NOMO-1 treated with dmso at 0.1 percent for 144 hours (cell line): Measurements from ENCODE around the gene PLEKHJ1.

Experiments
- DNase-seq: peaks from one replicate; lab custom pipeline; 2025; ENCODE audit not compliant: unreplicated experiment; lab: John Stamatoyannopoulos, UW

PLEKHJ1 gene

DNA sequence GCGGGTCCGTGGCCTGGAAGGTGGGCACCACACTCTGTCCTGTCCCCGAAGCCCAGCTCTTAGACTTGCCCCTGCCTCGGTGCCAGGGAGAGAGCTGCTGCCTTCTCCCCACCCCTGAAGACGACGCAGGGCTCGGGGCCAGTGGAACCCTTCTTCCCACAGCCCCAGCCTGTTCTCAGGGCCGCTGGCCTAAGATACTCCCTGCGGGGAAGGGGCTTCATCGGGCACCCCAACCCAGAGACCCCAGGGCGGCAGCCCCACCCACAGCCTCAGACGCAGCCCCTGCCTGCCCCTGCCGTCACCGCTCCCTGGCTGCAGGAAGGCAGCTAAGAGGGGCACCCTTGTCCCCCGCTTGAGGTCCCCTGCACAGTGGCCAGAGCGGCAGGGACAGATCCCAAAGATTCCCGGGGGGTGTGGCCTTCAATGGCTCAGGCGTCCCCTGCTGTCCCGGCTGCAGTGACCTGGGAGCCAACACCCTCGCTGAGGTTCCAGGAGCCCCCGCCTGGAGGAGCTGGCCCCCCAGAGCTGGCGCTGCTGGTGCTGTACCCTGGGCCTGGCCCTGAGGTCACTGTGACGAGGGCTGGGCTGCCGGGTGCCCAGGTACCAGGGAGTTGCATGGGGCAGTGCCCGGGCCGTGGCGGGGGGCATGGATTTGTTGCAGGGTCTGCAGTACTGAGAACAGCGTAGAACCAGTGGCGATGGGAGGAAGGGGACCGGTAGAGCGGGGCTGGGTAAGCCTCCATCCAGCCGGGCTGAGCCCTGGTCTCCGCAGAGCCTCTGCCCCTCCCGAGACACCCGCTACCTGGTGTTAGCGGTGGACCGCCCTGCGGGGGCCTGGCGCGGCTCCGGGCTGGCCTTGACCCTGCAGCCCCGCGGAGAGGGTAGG is 14.0 kb upstream of the PLEKHJ1 start:
- DNase-seq = no peak

DNA sequence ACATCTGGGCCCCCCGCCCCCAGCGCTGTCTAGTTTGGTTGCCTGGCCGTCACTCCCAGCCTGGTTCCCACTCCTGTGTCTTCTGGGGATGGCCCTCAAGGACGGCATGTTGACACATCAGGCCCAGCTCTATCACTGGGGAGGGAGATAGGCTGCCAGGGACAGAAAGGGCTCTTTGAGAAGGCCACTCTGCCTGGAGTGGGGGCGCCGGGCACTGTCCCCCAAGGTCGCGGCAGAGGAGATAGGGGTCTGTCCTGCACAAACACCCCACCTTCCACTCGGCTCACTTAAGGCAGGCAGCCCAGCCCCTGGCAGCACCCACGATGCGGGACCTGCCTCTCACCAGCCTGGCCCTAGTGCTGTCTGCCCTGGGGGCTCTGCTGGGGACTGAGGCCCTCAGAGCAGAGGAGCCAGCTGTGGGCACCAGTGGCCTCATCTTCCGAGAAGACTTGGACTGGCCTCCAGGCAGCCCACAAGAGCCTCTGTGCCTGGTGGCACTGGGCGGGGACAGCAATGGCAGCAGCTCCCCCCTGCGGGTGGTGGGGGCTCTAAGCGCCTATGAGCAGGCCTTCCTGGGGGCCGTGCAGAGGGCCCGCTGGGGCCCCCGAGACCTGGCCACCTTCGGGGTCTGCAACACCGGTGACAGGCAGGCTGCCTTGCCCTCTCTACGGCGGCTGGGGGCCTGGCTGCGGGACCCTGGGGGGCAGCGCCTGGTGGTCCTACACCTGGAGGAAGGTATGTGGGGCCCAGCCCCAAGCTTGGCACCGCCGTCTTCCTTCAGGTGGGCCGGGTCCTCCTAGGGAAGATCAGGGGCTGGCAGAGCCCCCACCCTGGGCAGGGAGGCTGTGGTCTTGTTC is 13.1 kb upstream of the PLEKHJ1 start, which contains the start of gene AMH:
Gene AMH (plus strand): TSS at position 314 of the 857 bp plus-strand sequence. CDS start 10 bp downstream, at position 324.
- DNase-seq = no peak

DNA sequence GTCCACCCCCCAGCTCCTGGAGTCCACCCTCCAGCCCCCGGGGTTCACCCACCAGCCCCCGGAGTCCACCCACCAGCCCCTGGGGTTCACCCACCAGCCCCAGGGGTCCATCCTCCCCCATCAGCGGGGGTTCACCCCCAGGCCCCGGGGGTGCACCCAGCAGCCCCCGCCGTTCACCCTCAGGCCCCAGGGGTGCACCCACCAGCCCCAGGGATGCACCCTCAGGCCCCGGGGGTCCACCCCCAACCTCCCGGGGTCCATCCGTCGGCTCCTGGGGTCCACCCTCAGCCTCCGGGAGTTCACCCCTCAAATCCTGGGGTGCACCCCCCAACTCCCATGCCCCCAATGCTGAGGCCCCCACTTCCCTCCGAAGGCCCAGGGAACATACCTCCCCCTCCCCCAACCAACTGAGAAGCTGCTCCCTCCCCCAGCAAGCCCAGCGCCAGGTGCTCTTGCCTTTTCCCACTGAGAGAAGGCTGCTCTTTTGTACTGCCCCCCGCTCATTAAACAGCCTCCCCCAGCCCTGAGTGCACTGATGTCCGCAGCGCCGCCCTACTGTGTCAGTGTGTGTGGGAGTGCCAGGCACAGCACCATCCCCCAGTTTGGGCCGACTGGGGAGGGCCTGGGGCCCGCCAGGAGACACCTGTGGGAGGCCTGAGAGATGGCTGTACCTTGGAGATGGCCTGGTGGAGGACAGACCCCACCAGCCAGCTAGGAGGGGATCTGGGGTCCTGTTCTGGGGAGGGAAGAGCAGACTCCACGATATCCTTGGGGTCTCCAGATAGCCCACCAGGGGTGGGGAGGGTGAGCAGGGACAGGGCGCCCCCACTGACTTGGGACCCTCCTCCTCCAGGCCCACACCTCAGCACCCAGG is 12.2 kb upstream of the PLEKHJ1 start:
- no peak for DNase-seq

DNA sequence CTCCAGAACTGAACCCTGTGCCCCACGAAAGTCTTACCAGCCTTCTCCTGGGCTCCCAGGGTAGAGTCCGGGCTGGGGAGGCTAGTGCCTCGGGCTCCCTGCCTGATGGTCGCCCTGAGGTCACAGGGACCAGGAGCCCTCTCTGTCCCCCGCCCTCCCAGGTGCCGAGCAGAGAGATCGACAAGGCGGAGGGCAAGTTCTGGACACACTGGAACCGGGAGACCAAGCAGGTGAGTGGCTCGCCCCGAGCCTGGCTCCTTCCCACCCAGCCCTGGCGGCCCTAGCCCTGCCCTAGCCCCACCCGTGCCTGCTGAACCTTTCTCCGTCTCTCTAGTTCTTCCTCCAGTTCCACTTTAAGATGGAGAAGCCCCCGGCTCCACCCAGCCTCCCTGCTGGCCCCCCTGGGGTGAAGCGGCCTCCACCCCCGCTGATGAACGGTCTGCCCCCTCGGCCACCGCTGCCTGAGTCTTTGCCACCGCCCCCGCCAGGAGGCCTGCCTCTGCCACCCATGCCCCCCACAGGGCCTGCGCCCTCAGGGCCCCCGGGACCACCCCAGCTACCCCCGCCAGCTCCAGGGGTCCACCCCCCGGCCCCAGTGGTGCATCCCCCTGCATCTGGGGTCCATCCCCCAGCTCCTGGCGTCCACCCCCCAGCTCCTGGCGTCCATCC is 11.4 kb upstream of the PLEKHJ1 start:
- DNase-seq = no peak

DNA sequence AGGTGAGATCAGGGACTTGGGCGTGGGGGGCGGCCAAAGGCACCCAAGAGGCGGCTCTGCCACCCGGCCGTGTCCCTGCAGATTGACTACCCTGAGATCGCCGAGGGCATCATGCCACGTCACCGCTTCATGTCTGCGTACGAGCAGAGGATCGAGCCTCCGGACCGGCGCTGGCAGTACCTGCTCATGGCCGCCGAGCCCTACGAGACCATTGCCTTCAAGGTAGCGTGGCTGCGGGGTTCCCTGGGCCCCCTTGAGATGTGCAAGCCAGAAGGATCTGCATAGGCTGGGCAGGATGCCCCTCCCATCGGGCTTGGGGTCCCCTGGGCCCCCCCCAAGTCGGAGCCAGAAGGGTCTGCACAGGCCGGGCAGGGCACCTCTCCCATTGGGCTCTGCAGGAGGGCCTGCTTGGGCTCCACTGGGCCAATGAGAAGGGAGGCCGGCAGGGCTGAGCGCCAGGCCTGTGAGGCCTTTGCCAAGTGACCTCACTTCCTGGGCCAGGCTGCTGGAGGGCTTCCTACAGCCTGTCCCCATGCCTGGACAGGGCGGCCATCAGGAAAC is 10.8 kb upstream of the PLEKHJ1 start:
- no peak for DNase-seq

DNA sequence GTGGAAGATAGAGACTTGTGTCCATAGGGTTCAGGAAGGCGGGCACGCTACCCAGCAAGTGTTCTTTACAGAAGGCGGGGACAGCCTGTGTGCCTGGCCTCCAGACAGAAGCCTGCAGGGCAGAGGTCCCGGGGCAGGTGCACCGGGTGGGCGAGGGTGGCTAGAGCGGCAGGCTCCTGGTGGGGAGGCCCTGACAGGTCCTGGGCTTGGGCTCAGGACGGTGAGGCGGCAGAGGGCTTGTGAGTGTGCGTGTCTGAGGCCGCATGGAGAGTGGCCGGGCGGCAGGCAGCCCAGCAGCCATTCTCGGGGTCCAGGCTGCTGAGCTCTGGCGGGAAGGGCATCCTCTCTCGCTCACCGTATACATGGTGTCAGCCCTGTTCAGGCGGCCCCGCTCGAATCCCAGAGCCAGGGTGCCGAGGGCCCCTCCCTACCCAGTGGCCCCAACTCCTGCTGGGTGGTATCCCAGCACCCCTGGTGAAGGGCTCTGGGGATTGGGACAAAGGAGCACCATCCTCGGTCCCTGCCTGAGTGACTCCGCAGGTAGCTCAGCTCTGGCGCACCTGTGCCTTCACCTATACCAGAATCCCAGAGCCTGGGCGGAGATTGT is 10.0 kb upstream of the PLEKHJ1 start:
- DNase-seq = no peak

DNA sequence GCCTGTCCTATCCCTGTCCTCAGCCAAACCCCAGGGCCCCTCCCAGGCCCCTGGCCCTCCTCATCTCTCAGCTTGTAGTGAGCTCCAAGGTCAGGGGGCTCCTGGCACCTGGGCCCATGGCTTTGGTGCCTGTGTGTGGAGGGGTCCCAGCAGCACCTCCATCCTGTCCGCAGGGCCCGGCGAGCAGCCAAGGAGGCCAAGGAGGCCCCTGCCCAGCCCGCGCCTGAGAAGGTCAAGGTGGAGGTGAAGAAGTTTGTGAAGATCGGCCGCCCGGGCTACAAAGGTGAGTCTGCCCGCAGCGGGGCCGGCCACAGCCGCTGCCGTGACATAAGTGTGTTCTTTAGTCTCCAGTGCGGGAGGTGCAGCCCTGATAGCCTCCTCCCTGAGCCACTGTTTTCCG is 9.1 kb upstream of the PLEKHJ1 start:
- DNase-seq = no peak

DNA sequence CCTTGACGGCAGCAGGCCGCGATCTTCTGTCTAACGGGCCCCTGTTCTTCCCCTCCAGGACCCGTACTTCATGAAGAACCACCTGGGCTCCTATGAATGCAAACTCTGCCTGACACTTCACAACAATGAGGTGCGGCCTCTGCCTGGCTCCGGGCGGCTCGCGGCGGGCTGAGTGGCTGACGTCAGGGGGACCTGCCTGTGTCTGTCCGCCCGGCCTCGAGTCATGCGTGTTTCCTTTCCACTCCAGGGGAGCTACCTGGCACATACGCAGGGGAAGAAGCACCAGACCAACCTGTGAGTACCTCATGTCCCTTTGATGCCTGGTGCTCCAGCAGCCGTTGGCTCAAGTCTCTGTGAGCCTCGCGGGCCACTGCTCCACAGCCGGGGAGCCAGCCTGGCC is 8.4 kb upstream of the PLEKHJ1 start:
- no peak for DNase-seq

DNA sequence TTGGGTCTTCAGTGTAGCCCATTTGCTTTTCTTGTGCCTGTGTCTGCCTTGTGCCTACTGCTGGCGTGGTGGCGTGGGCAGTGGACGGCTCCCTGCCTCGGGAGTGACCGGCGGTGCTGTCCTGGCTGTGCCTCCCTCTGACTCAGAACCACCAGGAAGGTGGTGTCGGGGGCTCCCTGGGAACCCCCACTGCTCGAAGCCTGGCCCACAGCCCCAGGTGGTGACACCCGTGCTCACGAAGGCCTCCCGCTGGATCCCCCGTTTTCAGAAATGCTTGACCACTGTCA is 7.9 kb upstream of the PLEKHJ1 start:
- no peak for DNase-seq

DNA sequence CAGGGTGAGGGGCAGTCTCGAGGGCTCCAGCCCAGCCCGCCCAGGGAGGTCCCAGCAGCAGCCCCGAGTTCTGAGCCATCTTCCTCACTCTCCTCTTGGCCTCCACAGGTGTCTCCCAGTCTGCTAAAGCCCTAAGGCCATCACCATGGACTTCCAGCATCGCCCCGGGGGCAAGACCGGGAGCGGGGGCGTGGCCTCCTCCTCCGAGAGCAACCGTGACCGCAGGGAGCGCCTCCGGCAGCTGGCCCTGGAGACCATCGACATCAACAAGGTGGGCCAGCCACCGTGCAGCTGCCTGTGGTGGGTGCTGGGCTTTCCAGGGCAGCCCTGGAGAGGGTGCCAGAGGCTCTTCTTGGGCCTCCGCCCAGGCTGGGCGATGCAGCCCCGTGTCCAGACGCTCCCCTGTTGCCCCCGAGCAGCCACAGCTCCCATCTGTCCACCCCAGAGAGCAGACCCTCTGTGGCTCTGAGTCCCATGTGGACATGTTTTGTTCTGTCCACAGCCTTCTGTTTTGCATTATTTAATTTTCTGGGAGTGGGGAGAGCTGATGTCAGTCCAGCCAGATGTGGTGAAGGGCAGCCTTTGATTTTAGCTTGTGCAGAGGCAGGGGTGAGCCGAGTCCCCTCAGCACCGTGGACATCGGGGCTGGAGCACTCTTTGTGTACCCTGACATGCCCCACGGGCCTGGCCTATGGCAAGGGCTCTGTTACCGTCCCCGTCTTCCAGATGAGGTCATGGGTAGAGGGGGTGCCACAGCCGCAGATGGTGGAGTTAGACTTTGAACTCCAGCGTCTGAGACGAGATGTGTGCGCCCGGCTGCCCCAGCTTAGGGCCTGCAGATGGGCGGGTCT is 7.4 kb upstream of the PLEKHJ1 start:
- no peak for DNase-seq

DNA sequence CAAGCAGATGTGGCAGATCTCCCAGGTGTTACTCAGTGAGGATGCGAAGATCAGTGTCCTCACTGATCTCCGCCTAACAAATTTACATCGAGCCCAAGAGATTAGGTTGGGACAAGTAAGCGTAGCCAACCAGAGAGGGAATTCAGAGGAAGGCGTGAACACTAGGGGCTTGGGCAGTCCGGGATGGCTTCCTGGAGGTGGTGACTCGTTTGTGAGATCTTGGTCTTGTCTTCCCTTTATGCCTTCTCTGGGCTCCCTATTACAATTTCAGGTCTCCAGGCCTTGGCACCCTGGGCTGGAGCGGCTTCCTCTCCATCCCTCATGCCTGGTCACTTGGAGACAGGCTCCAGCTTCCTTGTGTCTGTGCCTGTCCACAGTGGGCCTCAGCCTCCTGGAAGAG is 6.7 kb upstream of the PLEKHJ1 start:
- DNase-seq = no peak

DNA sequence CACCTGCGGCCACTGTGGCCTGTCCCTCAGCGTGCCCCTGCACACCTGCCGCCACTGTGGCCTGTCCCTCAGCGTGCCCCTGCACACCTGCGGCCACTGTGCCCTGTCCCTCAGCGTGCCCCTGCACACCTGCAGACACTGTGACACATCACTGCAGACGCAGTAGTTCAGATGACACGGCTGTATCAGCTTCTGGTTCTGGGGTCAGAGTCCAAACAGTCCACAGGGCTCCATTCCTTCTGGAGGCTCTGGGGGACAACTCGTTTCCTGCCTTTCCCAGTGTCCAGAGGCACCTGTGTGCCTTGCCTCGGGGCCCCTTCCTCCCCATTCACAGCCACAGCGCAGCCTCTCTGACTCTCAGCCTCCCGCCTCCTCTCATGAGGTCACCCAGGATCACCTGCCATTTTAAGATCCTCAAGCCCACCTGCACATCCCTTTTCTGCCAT is 6.0 kb upstream of the PLEKHJ1 start:
- DNase-seq = no peak

DNA sequence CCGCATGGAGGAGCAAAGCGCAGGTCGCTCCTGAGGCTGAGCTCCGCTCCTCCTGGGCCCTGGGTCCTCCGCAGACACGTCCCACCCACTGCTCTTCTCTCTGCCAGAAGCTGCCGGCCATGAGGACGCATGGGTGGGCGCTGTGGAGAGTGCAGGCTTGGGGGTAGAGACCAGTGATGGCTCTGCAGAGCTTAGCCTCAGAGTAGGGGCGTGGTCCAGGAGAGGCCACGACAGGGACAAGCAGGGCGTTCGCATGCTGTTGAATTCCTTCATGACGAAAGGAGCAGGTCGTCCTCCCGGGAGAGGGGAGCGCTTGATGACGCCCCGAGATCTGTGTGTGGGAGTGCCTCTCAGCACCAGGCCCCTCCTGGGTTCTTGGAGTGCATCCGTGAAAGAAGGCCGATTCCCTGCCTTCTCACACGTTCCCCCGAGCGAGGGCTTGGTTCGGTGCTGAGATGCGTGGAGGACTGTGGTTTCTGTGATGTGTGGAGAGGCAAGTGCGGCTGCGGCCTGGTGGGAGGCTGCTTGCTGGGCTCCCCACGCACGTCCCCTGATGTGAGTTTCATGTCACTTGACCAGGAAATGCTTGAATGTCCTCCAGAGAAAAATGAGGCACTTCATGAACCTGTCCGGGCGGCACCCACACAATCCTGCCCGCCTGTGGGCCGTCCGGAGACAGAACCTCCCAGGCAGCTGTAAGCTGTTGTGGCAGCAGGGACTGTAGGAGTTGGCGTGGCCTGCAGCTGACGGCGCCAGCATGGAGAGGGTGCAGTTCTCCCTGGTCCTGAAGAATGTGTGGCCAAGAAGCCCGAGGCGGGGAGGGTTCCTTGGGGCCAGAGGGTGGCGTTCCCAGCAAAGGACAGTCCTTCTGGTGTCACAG is 5.0 kb upstream of the PLEKHJ1 start:
- no peak for DNase-seq

DNA sequence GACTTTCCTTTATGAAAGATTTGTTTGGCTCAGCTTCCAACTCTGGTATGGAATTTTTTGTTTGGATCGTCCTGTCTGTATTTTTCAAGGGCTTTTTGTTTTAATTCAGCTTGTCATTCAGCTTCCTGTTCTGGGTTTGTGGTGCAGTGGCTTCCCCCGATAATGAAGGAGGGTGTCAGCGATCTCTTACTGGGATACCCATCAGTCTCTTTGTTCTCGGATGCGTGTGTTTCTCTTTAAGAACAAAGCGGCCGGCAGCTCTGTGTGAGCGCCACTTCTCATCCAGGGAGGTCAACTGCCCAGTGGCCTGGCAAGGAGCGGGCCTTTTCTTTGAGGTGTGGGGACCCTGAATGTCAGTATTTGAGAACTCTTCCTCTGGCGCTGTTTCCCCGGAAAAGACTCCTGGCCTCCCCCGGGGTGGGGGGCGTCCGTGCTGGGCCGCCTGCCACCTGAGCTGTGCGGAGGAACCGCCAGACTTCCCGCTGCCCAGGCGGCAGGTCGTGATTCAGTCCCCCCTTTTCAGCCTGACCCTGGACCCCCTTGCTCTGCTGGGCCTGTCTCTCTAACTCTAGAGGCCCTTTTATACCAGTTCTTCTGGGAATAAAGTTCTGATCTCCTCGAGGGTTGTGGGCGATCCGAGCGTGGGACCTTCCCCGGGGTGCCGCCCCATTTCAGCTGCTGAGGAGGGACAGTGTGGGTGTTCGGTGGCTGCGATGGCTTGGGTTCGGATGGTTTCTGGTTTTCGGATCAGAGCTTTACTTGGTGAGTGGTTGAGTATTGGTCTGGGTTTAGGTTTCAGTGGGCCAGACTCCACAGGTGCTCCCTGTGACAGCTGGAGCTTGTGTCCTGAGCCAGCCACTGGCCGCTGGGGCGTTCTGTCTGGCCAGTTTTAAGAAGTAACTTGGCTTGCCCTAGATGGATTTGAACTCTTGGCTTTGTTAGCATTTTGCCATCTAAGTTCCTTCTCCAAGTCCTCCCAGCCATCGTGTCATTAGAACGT is 3.9 kb upstream of the PLEKHJ1 start:
- DNase-seq = no peak

DNA sequence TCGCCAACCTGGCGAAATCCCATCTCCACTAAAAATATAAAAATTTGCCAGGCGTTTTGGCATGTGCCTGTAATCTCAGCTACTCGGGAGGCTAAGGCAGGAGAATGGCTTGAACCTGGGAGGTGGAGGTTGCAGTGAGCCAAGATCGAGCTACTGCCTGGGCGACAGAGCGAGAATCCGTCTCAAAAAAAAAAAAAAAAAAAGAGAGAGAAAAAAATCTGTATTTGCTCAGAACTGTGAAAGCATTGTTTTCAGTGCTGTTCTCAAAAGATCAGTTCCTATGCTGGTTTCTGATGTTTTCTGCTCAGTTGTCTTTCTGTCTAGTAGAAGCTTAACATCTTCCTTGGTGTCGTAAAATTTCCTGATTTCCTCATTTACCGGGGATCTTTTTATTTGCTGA is 3.0 kb upstream of the PLEKHJ1 start:
- no peak for DNase-seq

DNA sequence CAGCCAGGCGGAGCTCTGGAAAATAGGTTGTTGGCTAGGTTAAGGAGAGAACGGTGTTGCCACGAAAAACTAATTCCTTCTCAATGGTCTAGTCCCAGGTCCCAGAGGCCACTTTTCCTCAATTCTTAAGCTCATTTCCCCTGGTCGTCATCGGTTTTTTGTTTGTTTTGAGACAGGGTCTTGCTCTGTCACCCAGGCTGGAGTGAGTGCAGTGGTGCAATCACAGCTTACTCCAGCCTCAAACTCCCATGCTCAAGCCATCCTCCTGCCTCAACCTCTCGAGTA is 1.7 kb upstream of the PLEKHJ1 start:
- DNase-seq = no peak
